HUES64 (cell line): ENCODE results near the gene LIN7A.

Experiments used
- H3K27ac ChIP-seq: 2 replicates; pipeline ENCODE4 v1.7.0; 2013; ENCODE audit warnings: low read depth, low read length, inconsistent platforms
- H3K27me3 ChIP-seq: 2 replicates; pipeline ENCODE4 v1.6.1; 2013; ENCODE audit warnings: mild to moderate bottlenecking, low read length; ENCODE audit not compliant: insufficient read depth
- H3K36me3 ChIP-seq: 2 replicates; pipeline ENCODE4 v1.6.1; 2013; ENCODE audit warnings: mild to moderate bottlenecking, low read length; ENCODE audit not compliant: insufficient read depth
- H3K4me1 ChIP-seq: 2 replicates; pipeline ENCODE4 v1.6.1; 2013; ENCODE audit warnings: mild to moderate bottlenecking, low read length, moderate library complexity; ENCODE audit not compliant: insufficient read depth
- H3K4me3 ChIP-seq: 2 replicates; pipeline ENCODE4 v1.5.1; 2013; ENCODE audit warnings: mild to moderate bottlenecking, low read length, moderate library complexity
- H3K9ac ChIP-seq: 2 replicates; pipeline ENCODE4 v1.6.1; 2013; ENCODE audit warnings: mild to moderate bottlenecking, low read depth, low read length
- H3K9me3 ChIP-seq: 2 replicates; pipeline ENCODE4 v1.6.1; 2013; ENCODE audit warnings: low read depth, low read length; ENCODE audit not compliant: insufficient read depth
- WGBS: fragments of 150-250, 120-280 bp; methylation state at CpG from one replicate; pipeline ENCODE4 v1.1.7; 2013; ENCODE audit warnings: missing lambda C conversion rate; 5-methylcytosine and 5-hydroxymethylcytosine counted together

LIN7A gene

GRCh38 chr12:80778005-80778541, 159.7 kb downstream of the LIN7A start:
- Histone ChIP-seq H3K9ac (no peak overlapping the region), H3K4me1 (peaks cover 31% of the 10 kb centered on the region), H3K36me3 (peaks cover 3% of the 10 kb centered on the region; the same call in 1 of the 2 replicates), H3K27me3 (no peaks in the 10 kb centered on the region), H3K27ac (no peak overlapping the region), H3K9me3 (peaks cover 10% of the 10 kb centered on the region; the same call in 1 of the 2 replicates), H3K4me3 (no peak overlapping the region)
- 95% methylated on average over 3 of the region's 3 CpGs for WGBS

- H3K27ac ChIP-seq: no peak overlapping the region
- 98% methylated on average over 4 of the region's 4 CpGs for WGBS
- H3K36me3 ChIP-seq: peaks cover 3% of the 10 kb centered on the region; the same call in 1 of the 2 replicates
- no peaks in the 10 kb centered on the region for H3K27me3 ChIP-seq
- H3K4me3 ChIP-seq: no peak overlapping the region
- H3K4me1 ChIP-seq: peaks cover 27% of the 10 kb centered on the region
- H3K9me3 ChIP-seq: peaks cover 10% of the 10 kb centered on the region; the same call in 1 of the 2 replicates
- no peak overlapping the region for H3K9ac ChIP-seq
Observed at GRCh38 chr12:80777587-80777986, 160.1 kb downstream of the LIN7A start.

- Histone ChIP-seq H3K27me3 (no peaks in the 10 kb centered on the region), H3K4me1 (peaks cover 19% of the 10 kb centered on the region), H3K27ac (no peak overlapping the region), H3K36me3 (peaks cover 3% of the 10 kb centered on the region; the same call in 1 of the 2 replicates), H3K9ac (no peak overlapping the region), H3K4me3 (no peak overlapping the region), H3K9me3 (peaks cover 10% of the 10 kb centered on the region; the same call in 1 of the 2 replicates)
- WGBS: 87% methylated on average over 2 of the region's 2 CpGs
Observed at GRCh38 chr12:80776706-80777105, 161.0 kb downstream of the LIN7A start.

- Histone ChIP-seq H3K4me1 (peaks cover 30% of the 10 kb centered on the region), H3K27me3 (no peaks in the 10 kb centered on the region), H3K9me3 (peaks cover 2% of the 10 kb centered on the region; the same call in 1 of the 2 replicates), H3K4me3 (no peak overlapping the region), H3K9ac (no peak overlapping the region), H3K27ac (no peak overlapping the region), H3K36me3 (no peaks in the 10 kb centered on the region)
- WGBS: 89% methylated on average over 2 of the region's 2 CpGs
Observed at GRCh38 chr12:80770958-80771357, 166.8 kb downstream of the LIN7A start.

- Histone ChIP-seq H3K27ac (no peak overlapping the region), H3K4me1 (peaks cover 32% of the 10 kb centered on the region), H3K36me3 (no peaks in the 10 kb centered on the region), H3K27me3 (no peaks in the 10 kb centered on the region), H3K4me3 (no peak overlapping the region), H3K9me3 (peaks cover 2% of the 10 kb centered on the region; the same call in 1 of the 2 replicates), H3K9ac (no peak overlapping the region)
- 67% methylated on average over 1 of the region's 1 CpG for WGBS
Observed at GRCh38 chr12:80769553-80770140, 168.1 kb downstream of the LIN7A start.

GRCh38 chr12:80766897-80767296, 170.8 kb downstream of the LIN7A start:
- no peak overlapping the region for H3K4me3 ChIP-seq
- no peaks in the 10 kb centered on the region for H3K36me3 ChIP-seq
- H3K9me3 ChIP-seq: no peaks in the 10 kb centered on the region
- WGBS: 90% methylated on average over 2 of the region's 2 CpGs
- H3K9ac ChIP-seq: no peak overlapping the region
- H3K27ac ChIP-seq: no peak overlapping the region
- peaks cover 32% of the 10 kb centered on the region for H3K4me1 ChIP-seq
- H3K27me3 ChIP-seq: no peaks in the 10 kb centered on the region

GRCh38 chr12:80766210-80766609, 171.5 kb downstream of the LIN7A start:
- Histone ChIP-seq H3K36me3 (no peaks in the 10 kb centered on the region), H3K9me3 (no peaks in the 10 kb centered on the region), H3K27ac (no peak overlapping the region), H3K27me3 (no peaks in the 10 kb centered on the region), H3K4me3 (no peak overlapping the region), H3K4me1 (peaks cover 32% of the 10 kb centered on the region), H3K9ac (no peak overlapping the region)
- 86% methylated on average over 1 of the region's 1 CpG for WGBS

GRCh38 chr12:80763874-80764273, 173.9 kb downstream of the LIN7A start:
- H3K27me3 ChIP-seq: no peaks in the 10 kb centered on the region
- no peaks in the 10 kb centered on the region for H3K36me3 ChIP-seq
- no peak overlapping the region for H3K9ac ChIP-seq
- peaks cover 16% of the 10 kb centered on the region for H3K4me1 ChIP-seq
- WGBS: 23% methylated on average over 3 of the region's 4 CpGs
- H3K27ac ChIP-seq: no peak overlapping the region
- no peaks in the 10 kb centered on the region for H3K9me3 ChIP-seq
- no peak overlapping the region for H3K4me3 ChIP-seq

- Histone ChIP-seq H3K9ac (no peak overlapping the region), H3K9me3 (no peaks in the 10 kb centered on the region), H3K27ac (no peak overlapping the region), H3K4me3 (no peak overlapping the region), H3K36me3 (no peaks in the 10 kb centered on the region), H3K27me3 (no peaks in the 10 kb centered on the region), H3K4me1 (peaks cover 11% of the 10 kb centered on the region)
- WGBS: 90% methylated on average over 5 of the region's 5 CpGs
Observed at GRCh38 chr12:80761838-80762237, 175.9 kb downstream of the LIN7A start.

- Histone ChIP-seq H3K4me1 (no peaks in the 10 kb centered on the region; the same call in 1 of the 2 replicates), H3K9ac (no peak overlapping the region), H3K36me3 (no peaks in the 10 kb centered on the region), H3K4me3 (no peak overlapping the region), H3K27me3 (no peaks in the 10 kb centered on the region), H3K27ac (no peak overlapping the region), H3K9me3 (no peaks in the 10 kb centered on the region)
- no CpG with 5 or more reads among the region's 1 CpG for WGBS
Observed at GRCh38 chr12:80756875-80757274, 180.9 kb downstream of the LIN7A start.

GRCh38 chr12:80754274-80754673, 183.5 kb downstream of the LIN7A start:
- Histone ChIP-seq H3K27ac (no peak overlapping the region), H3K4me3 (no peak overlapping the region), H3K36me3 (no peaks in the 10 kb centered on the region), H3K27me3 (no peaks in the 10 kb centered on the region), H3K4me1 (no peaks in the 10 kb centered on the region), H3K9ac (no peak overlapping the region), H3K9me3 (no peaks in the 10 kb centered on the region)
- WGBS: 79% methylated on average over 2 of the region's 3 CpGs
